ENCODE results near the gene SMCHD1. TPM values are rescaled to one million over a fixed set of nuclear protein-coding genes. Genes with fewer than 3 reads are reported as not detected.
A peak's percentile ranks its signal among the peaks of the same experiment; 100 is the strongest.

Gene SMCHD1
- total RNA-seq, 1 experiment from 2014 or later, result 48.6 TPM

DNA sequence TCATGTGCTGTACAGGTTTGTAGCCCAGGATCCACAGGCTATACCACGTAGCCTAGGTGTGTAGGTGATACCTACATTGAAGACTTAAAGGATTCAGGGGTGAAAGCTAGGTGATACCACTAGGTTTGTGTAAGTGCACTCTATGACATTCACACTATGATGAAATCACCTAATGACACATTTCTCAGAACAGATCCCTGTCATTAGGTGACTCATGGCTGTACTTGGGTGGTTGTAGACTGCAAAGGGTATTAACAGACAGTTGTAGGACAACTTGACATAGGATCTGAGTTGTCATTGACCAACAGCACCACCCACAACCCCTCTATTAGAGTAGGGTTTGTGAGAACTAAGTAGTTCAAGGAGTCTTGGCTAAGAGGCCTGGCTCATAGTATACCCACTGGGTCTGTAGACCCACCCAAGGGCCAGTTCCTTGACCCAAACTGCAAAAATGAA, 27.7 kb upstream of the SMCHD1 start:
- H3K9ac ChIP-seq (ENCODE audit: low read length), result no peak overlapping the region
- no peak overlapping the region for H2AFZ ChIP-seq (ENCODE audit: low read depth, low read length, poor library complexity, severe bottlenecking)
- no peaks in the 10 kb centered on the region for H3K27me3 ChIP-seq (ENCODE audit: insufficient read depth, low read length)
- no peaks in the 10 kb centered on the region for H3K9me3 ChIP-seq (ENCODE audit: control insufficient read depth in 1 of 2, insufficient read depth in 1 of 2, low read depth in 1 of 2, low read length in 2 of 2)
- H3K27ac ChIP-seq (ENCODE audit: low read depth, low read length), result no peak overlapping the region
- H4K20me1 ChIP-seq (ENCODE audit: insufficient read depth), result no peaks in the 10 kb centered on the region
- peak; percentile 26; the same call in 1 of the 2 replicates for TF ChIP-seq SP1 (IDR thresholded peaks at IDR 0.05; ENCODE audit: low read depth)
- TF ChIP-seq ZNF274 (IDR thresholded peaks at IDR 0.05; ENCODE audit: low read depth, low read length), result no peak
- TF ChIP-seq, protein P1, sequence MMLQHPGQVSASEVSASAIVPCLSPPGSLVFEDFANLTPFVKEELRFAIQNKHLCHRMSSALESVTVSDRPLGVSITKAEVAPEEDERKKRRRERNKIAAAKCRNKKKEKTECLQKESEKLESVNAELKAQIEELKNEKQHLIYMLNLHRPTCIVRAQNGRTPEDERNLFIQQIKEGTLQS (IDR thresholded peaks at IDR 0.05), result peak; percentile 59; the same call in 1 of the 2 replicates
- TF ChIP-seq, protein P2, sequence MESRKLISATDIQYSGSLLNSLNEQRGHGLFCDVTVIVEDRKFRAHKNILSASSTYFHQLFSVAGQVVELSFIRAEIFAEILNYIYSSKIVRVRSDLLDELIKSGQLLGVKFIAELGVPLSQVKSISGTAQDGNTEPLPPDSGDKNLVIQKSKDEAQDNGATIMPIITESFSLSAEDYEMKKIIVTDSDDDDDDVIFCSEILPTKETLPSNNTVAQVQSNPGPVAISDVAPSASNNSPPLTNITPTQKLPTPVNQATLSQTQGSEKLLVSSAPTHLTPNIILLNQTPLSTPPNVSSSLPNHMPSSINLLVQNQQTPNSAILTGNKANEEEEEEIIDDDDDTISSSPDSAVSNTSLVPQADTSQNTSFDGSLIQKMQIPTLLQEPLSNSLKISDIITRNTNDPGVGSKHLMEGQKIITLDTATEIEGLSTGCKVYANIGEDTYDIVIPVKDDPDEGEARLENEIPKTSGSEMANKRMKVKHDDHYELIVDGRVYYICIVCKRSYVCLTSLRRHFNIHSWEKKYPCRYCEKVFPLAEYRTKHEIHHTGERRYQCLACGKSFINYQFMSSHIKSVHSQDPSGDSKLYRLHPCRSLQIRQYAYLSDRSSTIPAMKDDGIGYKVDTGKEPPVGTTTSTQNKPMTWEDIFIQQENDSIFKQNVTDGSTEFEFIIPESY (IDR thresholded peaks at IDR 0.05; ENCODE audit: extremely low read depth, insufficient replicate concordance, low read length), result no peak
- TF ChIP-seq EZH2 (IDR thresholded peaks at IDR 0.05), result no peak
- TF ChIP-seq FOSL1 (IDR thresholded peaks at IDR 0.05; ENCODE audit: low read depth), result 0 out of 2 replicates have a peak, but pooled peaks have one; percentile 23
- no peak for TF ChIP-seq POLR2A (IDR thresholded peaks at IDR 0.05; ENCODE audit: borderline replicate concordance, extremely low read depth, insufficient read depth, insufficient read length)
- no peak for TF ChIP-seq POLR2AphosphoS5 (IDR thresholded peaks at IDR 0.05; ENCODE audit: low read depth, low read length)
- TF ChIP-seq ELF1 (IDR thresholded peaks at IDR 0.05; ENCODE audit: borderline replicate concordance, low read depth), result no peak
- no peak for TF ChIP-seq CBX3 (IDR thresholded peaks at IDR 0.05; ENCODE audit: low read depth)
- TF ChIP-seq SIN3A (IDR thresholded peaks at IDR 0.05; ENCODE audit: low read depth), result no peak
- peak; percentile 49 for TF ChIP-seq JUND (IDR thresholded peaks at IDR 0.05)
- no peak for TF ChIP-seq YY1 (IDR thresholded peaks at IDR 0.05; ENCODE audit: extremely low read depth, insufficient replicate concordance, low read depth, low read length)
- TF ChIP-seq EGR1 (IDR thresholded peaks at IDR 0.05; ENCODE audit: low read depth), result no peak
- TF ChIP-seq, protein P3, sequence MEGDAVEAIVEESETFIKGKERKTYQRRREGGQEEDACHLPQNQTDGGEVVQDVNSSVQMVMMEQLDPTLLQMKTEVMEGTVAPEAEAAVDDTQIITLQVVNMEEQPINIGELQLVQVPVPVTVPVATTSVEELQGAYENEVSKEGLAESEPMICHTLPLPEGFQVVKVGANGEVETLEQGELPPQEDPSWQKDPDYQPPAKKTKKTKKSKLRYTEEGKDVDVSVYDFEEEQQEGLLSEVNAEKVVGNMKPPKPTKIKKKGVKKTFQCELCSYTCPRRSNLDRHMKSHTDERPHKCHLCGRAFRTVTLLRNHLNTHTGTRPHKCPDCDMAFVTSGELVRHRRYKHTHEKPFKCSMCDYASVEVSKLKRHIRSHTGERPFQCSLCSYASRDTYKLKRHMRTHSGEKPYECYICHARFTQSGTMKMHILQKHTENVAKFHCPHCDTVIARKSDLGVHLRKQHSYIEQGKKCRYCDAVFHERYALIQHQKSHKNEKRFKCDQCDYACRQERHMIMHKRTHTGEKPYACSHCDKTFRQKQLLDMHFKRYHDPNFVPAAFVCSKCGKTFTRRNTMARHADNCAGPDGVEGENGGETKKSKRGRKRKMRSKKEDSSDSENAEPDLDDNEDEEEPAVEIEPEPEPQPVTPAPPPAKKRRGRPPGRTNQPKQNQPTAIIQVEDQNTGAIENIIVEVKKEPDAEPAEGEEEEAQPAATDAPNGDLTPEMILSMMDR (IDR thresholded peaks at IDR 0.05 in 2 of 3, conservative IDR thresholded peaks at IDR 0.05 in 1 of 3; ENCODE audit: borderline replicate concordance in 1 of 3, insufficient read depth in 1 of 3, low read depth in 2 of 3, low read length in 2 of 3), result no peak
- TF ChIP-seq, protein P4, sequence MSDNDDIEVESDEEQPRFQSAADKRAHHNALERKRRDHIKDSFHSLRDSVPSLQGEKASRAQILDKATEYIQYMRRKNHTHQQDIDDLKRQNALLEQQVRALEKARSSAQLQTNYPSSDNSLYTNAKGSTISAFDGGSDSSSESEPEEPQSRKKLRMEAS (IDR thresholded peaks at IDR 0.05), result no peak
- TF ChIP-seq, protein P5, sequence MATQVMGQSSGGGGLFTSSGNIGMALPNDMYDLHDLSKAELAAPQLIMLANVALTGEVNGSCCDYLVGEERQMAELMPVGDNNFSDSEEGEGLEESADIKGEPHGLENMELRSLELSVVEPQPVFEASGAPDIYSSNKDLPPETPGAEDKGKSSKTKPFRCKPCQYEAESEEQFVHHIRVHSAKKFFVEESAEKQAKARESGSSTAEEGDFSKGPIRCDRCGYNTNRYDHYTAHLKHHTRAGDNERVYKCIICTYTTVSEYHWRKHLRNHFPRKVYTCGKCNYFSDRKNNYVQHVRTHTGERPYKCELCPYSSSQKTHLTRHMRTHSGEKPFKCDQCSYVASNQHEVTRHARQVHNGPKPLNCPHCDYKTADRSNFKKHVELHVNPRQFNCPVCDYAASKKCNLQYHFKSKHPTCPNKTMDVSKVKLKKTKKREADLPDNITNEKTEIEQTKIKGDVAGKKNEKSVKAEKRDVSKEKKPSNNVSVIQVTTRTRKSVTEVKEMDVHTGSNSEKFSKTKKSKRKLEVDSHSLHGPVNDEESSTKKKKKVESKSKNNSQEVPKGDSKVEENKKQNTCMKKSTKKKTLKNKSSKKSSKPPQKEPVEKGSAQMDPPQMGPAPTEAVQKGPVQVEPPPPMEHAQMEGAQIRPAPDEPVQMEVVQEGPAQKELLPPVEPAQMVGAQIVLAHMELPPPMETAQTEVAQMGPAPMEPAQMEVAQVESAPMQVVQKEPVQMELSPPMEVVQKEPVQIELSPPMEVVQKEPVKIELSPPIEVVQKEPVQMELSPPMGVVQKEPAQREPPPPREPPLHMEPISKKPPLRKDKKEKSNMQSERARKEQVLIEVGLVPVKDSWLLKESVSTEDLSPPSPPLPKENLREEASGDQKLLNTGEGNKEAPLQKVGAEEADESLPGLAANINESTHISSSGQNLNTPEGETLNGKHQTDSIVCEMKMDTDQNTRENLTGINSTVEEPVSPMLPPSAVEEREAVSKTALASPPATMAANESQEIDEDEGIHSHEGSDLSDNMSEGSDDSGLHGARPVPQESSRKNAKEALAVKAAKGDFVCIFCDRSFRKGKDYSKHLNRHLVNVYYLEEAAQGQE (IDR thresholded peaks at IDR 0.05; ENCODE audit: low read depth), result no peak
- no peak for TF ChIP-seq RAD21 (IDR thresholded peaks at IDR 0.05; ENCODE audit: low read depth)
- TF ChIP-seq EZH2phosphoT487 (IDR thresholded peaks at IDR 0.05; ENCODE audit: borderline replicate concordance), result no peak
- TF ChIP-seq ZFX (IDR thresholded peaks at IDR 0.05), result no peak
- TF ChIP-seq CEBPB (IDR thresholded peaks at IDR 0.05; ENCODE audit: low read depth), result peak; percentile 80
- BruUV-seq (replicated peaks), result no TSS peak
- ATAC-seq, result peak; percentile 62
- peak; percentile 26 for DNase-seq (ENCODE audit: low read depth, low spot score)
- CTCF ChIA-PET, result no interaction called here
- peaks cover 0 to 6% of the 10 kb centered on the region in 2 experiments; a peak in 1 of 4 replicates for H3K4me1 ChIP-seq (ENCODE audit: control insufficient read depth in 1 of 2, insufficient read depth in 2 of 2, low read length in 2 of 2)
- H3K79me2 ChIP-seq (ENCODE audit: insufficient read depth, low read length), result no peaks in the 10 kb centered on the region
- H3K4me2 ChIP-seq (ENCODE audit: low read length), result no peak overlapping the region
- no peak overlapping the region for H3K4me3 ChIP-seq (replicated peaks in 1 of 2; ENCODE audit: low read depth in 1 of 2, low read length in 2 of 2)
- POLR2A ChIA-PET, result no interaction called here
- RAD21 ChIA-PET (ENCODE audit: low non-redundant PET in 1 of 2, low total read pairs in 2 of 2, uncharacterized antibody in 2 of 2, unreplicated experiment in 2 of 2), result no interaction called here
- H3K36me3 ChIP-seq (ENCODE audit: control insufficient read depth in 1 of 2, insufficient read depth in 2 of 2, low read length in 2 of 2), result no peaks in the 10 kb centered on the region
- no peaks in the 10 kb centered on the region for H3K9me2 ChIP-seq (ENCODE audit: insufficient read depth)
- intact Hi-C loops (cut with micrococcal nuclease), result no loop called here
